H1 (cell line): ENCODE results near the gene GALR2. TPM values are rescaled to one million over a fixed set of nuclear protein-coding genes. Genes with fewer than 3 reads are reported as not detected.

Source experiments
- CTCF ChIA-PET: fragments of 300-600 bp; sonication (Branson Sonifier 250); formaldehyde crosslinking; loops from one replicate; lab custom pipeline; 2021; ENCODE audit not compliant: partially characterized antibody; lab: Charles Lee
- POLR2A ChIA-PET: fragments of 300-600 bp; sonication (Branson Sonifier 250); formaldehyde crosslinking; loops from one replicate; lab custom pipeline; 2021; ENCODE audit warnings: inconsistent platforms; ENCODE audit not compliant: partially characterized antibody; lab: Charles Lee
- DNase-seq, 2 experiments: peaks; one replicate each; pipeline versions ENCODE4 v3.0.0 to v3.0.0-alpha.2; 2010 to 2022; ENCODE audit warnings: low spot score in 2 of 2, low read depth in 1 of 2, mixed read lengths in 1 of 2
- FAIRE-seq: peaks from 2 replicates; lab custom pipeline; 2011; peaks lifted over from hg19 to GRCh38; lab: Jason Lieb, UNC
- H2AFZ ChIP-seq: 2 replicates; pipeline ENCODE4 v1.8.1; 2012; ENCODE audit warnings: low read length, inconsistent platforms
- H2AK5ac ChIP-seq: 2 replicates; pipeline ENCODE4 v1.6.1; 2013; ENCODE audit warnings: low read depth, low read length
- H2BK120ac ChIP-seq: replicated peaks from 2 replicates; pipeline ENCODE3; 2013; ENCODE audit warnings: low read depth, low read length, inconsistent platforms
- H2BK12ac ChIP-seq: 2 replicates; pipeline ENCODE4 v1.6.1; 2013; ENCODE audit warnings: low read depth, low read length
- H2BK15ac ChIP-seq: 2 replicates; pipeline ENCODE4 v1.6.1; 2013; ENCODE audit warnings: low read length
- H2BK20ac ChIP-seq: 2 replicates; pipeline ENCODE4 v1.6.1; 2013; ENCODE audit warnings: low read length
- H2BK5ac ChIP-seq: 2 replicates; pipeline ENCODE4 v1.6.1; 2013; ENCODE audit warnings: low read depth, low read length
- H3K14ac ChIP-seq: 2 replicates; pipeline ENCODE4 v1.6.1; 2013; ENCODE audit warnings: inconsistent platforms; ENCODE audit not compliant: insufficient read length
- H3K18ac ChIP-seq: 2 replicates; pipeline ENCODE4 v1.6.1; 2013; ENCODE audit warnings: low read length; ENCODE audit errors: extremely low read depth
- H3K23ac ChIP-seq: 2 replicates; pipeline ENCODE4 v1.6.1; 2013; ENCODE audit warnings: inconsistent platforms; ENCODE audit not compliant: insufficient read length
- H3K23me2 ChIP-seq: 2 replicates; pipeline ENCODE4 v1.6.1; 2013; ENCODE audit warnings: low read depth, low read length
- H3K27ac ChIP-seq: 2 replicates; pipeline ENCODE4 v1.6.1; 2011; ENCODE audit warnings: low read depth, low read length, inconsistent platforms
- H3K27me3 ChIP-seq, 4 experiments: replicated peaks in 1 of 4; 1 replicate in 1 of 4; 2 replicates in 3 of 4; pipeline versions ENCODE4 v1.6.1 to v1.8.1; 2011 to 2013; ENCODE audit warnings: low read length in 3 of 4, mild to moderate bottlenecking in 3 of 4, inconsistent platforms in 2 of 4, mixed read lengths in 2 of 4, moderate library complexity in 1 of 4; ENCODE audit not compliant: control insufficient read depth in 3 of 4, insufficient read depth in 3 of 4; ENCODE audit errors: extremely low read depth in 1 of 4
- H3K36me3 ChIP-seq, 4 experiments: 2 replicates each; pipeline versions ENCODE4 v1.6.1 to v1.8.1; 2011 to 2013; ENCODE audit warnings: mild to moderate bottlenecking in 4 of 4, low read length in 3 of 4, moderate library complexity in 2 of 4, control low read depth in 1 of 4, inconsistent platforms in 1 of 4; ENCODE audit not compliant: insufficient read depth in 4 of 4, control insufficient read depth in 2 of 4
- H3K4ac ChIP-seq: replicated peaks from 2 replicates; pipeline ENCODE3; 2013; ENCODE audit warnings: low read length, low read depth, mixed read lengths, inconsistent platforms; ENCODE audit not compliant: insufficient read length
- H3K4me1 ChIP-seq, 4 experiments: replicated peaks in 1 of 4; 1 replicate in 1 of 4; 2 replicates in 3 of 4; pipeline versions ENCODE4 v1.6.1 to v1.8.1; 2011 to 2013; ENCODE audit warnings: low read length in 3 of 4, inconsistent platforms in 2 of 4, mixed read lengths in 1 of 4; ENCODE audit not compliant: insufficient read depth in 4 of 4, control insufficient read depth in 3 of 4
- H3K4me2 ChIP-seq, 2 experiments: 2 replicates each; pipeline versions ENCODE4 v1.6.1 to v1.8.1; 2011 to 2013; ENCODE audit warnings: low read depth in 2 of 2, low read length in 2 of 2, control low read depth in 1 of 2, inconsistent platforms in 1 of 2, mild to moderate bottlenecking in 1 of 2; ENCODE audit not compliant: insufficient read depth in 1 of 2
- H3K4me3 ChIP-seq, 4 experiments: fragments of 200-600, 300-600 bp in 1 of 4; sonication (generic), shearing (Covaris generic), sonication (Bioruptor Twin) in 1 of 4; 2 replicates each; pipeline versions ENCODE4 v1.5.1 to v1.8.1; 2011 to 2016; ENCODE audit warnings: low read length in 4 of 4, low read depth in 3 of 4, control low read depth in 2 of 4, inconsistent platforms in 2 of 4, mild to moderate bottlenecking in 2 of 4, mixed read lengths in 1 of 4, moderate library complexity in 1 of 4; ENCODE audit not compliant: insufficient read depth in 2 of 4; ENCODE audit errors: extremely low read depth in 1 of 4
- H3K56ac ChIP-seq: replicated peaks from 2 replicates; pipeline ENCODE3; 2013; ENCODE audit warnings: low read depth, mild to moderate bottlenecking, mixed read lengths, low read length, inconsistent platforms; ENCODE audit not compliant: insufficient read length
- H3K79me1 ChIP-seq: 2 replicates; pipeline ENCODE4 v1.6.1; 2013; ENCODE audit warnings: low read depth, low read length, control low read depth
- H3K79me2 ChIP-seq, 2 experiments: 2 replicates each; pipeline versions ENCODE4 v1.6.1 to v1.8.1; 2012 to 2013; ENCODE audit warnings: low read length in 2 of 2, mild to moderate bottlenecking in 2 of 2, inconsistent platforms in 1 of 2; ENCODE audit not compliant: insufficient read depth in 2 of 2, control insufficient read depth in 1 of 2
- H3K9ac ChIP-seq, 4 experiments: replicated peaks in 1 of 4; 1 replicate in 1 of 4; 2 replicates in 3 of 4; pipeline versions ENCODE4 v1.6.1 to v1.8.1; 2011 to 2013; ENCODE audit warnings: low read depth in 3 of 4, low read length in 3 of 4, control low read depth in 2 of 4, mild to moderate bottlenecking in 2 of 4, moderate library complexity in 2 of 4, inconsistent platforms in 1 of 4; ENCODE audit errors: extremely low read depth in 1 of 4
- H3K9me3 ChIP-seq, 2 experiments: 2 replicates each; pipeline versions ENCODE4 v1.6.1 to v1.8.1; 2012 to 2013; ENCODE audit warnings: mild to moderate bottlenecking in 2 of 2, moderate library complexity in 2 of 2, control low read depth in 1 of 2, inconsistent platforms in 1 of 2, low read depth in 1 of 2, low read length in 1 of 2, mixed read lengths in 1 of 2; ENCODE audit not compliant: insufficient read depth in 2 of 2
- H4K20me1 ChIP-seq, 2 experiments: replicated peaks in 1 of 2; 2 replicates each; pipeline versions ENCODE3 to v1.8.1; 2011 to 2013; ENCODE audit warnings: inconsistent platforms in 2 of 2, low read length in 2 of 2, mild to moderate bottlenecking in 1 of 2; ENCODE audit not compliant: insufficient read depth in 2 of 2, control insufficient read depth in 1 of 2
- H4K5ac ChIP-seq: 2 replicates; pipeline ENCODE4 v1.6.1; 2013; ENCODE audit warnings: low read length, low read depth, mixed read lengths, inconsistent platforms; ENCODE audit not compliant: insufficient read length
- H4K8ac ChIP-seq: 2 replicates; pipeline ENCODE4 v1.8.0; 2013; ENCODE audit warnings: mild to moderate bottlenecking, moderate library complexity, low read length, inconsistent platforms; ENCODE audit not compliant: insufficient read depth; ENCODE audit errors: extremely low read depth
- H4K91ac ChIP-seq: replicated peaks from 2 replicates; pipeline ENCODE3; 2013; ENCODE audit warnings: low read length, mixed read lengths, inconsistent platforms; ENCODE audit not compliant: insufficient read length
- BACH1 ChIP-seq: IDR thresholded peaks from 2 replicates; pipeline ENCODE4 v1.6.1; 2012; ENCODE audit warnings: low read length, improper control_type of control experiment
- CREB1 ChIP-seq: IDR thresholded peaks from 2 replicates; pipeline ENCODE4 v1.6.1; 2012; ENCODE audit warnings: inconsistent platforms
- EZH2 ChIP-seq: fragments of 200-600 bp; sonication (generic); IDR thresholded peaks from 2 replicates; pipeline ENCODE4 v1.7.1; 2012; ENCODE audit warnings: low read depth, mild to moderate bottlenecking, moderate library complexity, low read length, inconsistent platforms; ENCODE audit not compliant: severe bottlenecking
- KDM5A ChIP-seq: fragments of 200-600 bp; IDR thresholded peaks from 2 replicates; pipeline ENCODE4 v1.7.1; 2012; ENCODE audit warnings: mild to moderate bottlenecking, low read length, inconsistent platforms, mixed read lengths
- NRF1 ChIP-seq: IDR thresholded peaks from 2 replicates; pipeline ENCODE4 v1.6.1; 2011; ENCODE audit warnings: mild to moderate bottlenecking, low read depth, low read length, improper control_type of control experiment
- POLR2A ChIP-seq, 2 experiments: IDR thresholded peaks; 1 replicate in 1 of 2; 2 replicates in 1 of 2; pipeline ENCODE4 v1.6.1; 2011; ENCODE audit warnings: low read depth in 2 of 2, low read length in 2 of 2, mild to moderate bottlenecking in 2 of 2; ENCODE audit errors: control extremely low read depth in 1 of 2
- POLR2AphosphoS5 ChIP-seq: IDR thresholded peaks from 2 replicates; pipeline ENCODE4 v1.6.1; 2011; ENCODE audit warnings: low read depth, low read length
- TEAD4 ChIP-seq: IDR thresholded peaks from 2 replicates; pipeline ENCODE4 v1.6.1; 2012; ENCODE audit warnings: low read depth, low read length, inconsistent platforms, mixed read lengths
- ZNF274 ChIP-seq: IDR thresholded peaks from 2 replicates; pipeline ENCODE4 v1.7.0; 2012; ENCODE audit warnings: low read length, borderline replicate concordance; ENCODE audit errors: extremely low read depth
- WGBS, 2 experiments: shearing (Covaris generic) in 1 of 2; methylation state at CpG; one replicate each; pipeline versions ENCODE4 v1.1.6 to v1.1.7; 2013 to 2015; ENCODE audit warnings: low lambda C conversion rate in 2 of 2, mixed read lengths in 2 of 2, inconsistent platforms in 1 of 2, low coverage in 1 of 2, missing lambda C conversion rate in 1 of 2; ENCODE audit not compliant: insufficient replicate concordance in 2 of 2, insufficient coverage in 1 of 2, insufficient read length in 1 of 2; ENCODE audit errors: extremely low coverage in 1 of 2, missing lambda C conversion rate in 1 of 2; 5-methylcytosine and 5-hydroxymethylcytosine counted together
- polyA plus RNA-seq, 7 experiments: library from polyadenylated mRNA; depleted of rRNA in 3 of 7; stranded (reverse) in 5 of 7; unstranded in 2 of 7; fragments of >200 nt in 5 of 7; fragments of 200-250 nt in 2 of 7; gene quantifications; 1 replicate in 5 of 7; 2 replicates in 1 of 7; 4 replicates in 1 of 7; pipeline versions ENCODE4 v1.2.1 to v1.2.3, GENCODE V29; 2011 to 2013; ENCODE audit warnings: missing spikeins in 2 of 7, mixed read lengths in 2 of 7
- total RNA-seq: library from RNA; stranded (reverse); fragmentation: NEBNext Ultra II Directional; extraction: Animal tissue kit (Norgen Biotek cat#: 25700); gene quantifications from 2 replicates; pipeline ENCODE4 v1.2.1, GENCODE V29; 2021

The GALR2 gene
- total and polyA plus RNA-seq, 2 of the 8 experiments (the other 6 are each of a cell fraction or from before 2014, with no cell fraction given) = 0.86 to 2.2 TPM

DNA sequence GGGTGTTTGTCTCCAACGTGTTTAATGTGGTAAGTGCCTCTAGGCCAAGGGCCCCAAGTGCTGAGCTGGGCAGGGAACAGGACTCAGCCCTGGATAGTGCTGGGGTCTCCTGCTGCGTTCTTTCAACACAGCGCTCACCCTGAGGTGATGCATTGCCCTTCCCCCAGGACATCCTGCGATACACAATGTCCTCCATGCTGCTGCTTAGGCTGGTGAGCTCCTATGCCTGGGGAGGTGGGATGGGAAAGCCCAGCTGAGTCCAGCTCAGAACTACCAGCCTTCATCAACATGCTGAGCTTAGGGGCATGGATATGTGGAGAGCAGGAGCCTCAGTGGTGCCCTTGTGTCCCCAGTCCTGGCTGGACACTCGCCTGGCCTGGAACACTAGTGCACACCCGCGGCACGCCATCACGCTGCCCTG lies 5.0 kb downstream of the GALR2 start:
- H3K79me2 ChIP-seq = no peaks in the 10 kb centered on the region
- H4K20me1 ChIP-seq = peaks cover 2 to 15% of the 10 kb centered on the region in 2 experiments
- 0 out of 2 replicates have a peak overlapping the region, but pooled peaks have one; percentile 10 for H2BK5ac ChIP-seq
- no peak overlapping the region for H2BK20ac ChIP-seq
- POLR2A ChIA-PET = interaction anchor here (0.7 to 4.0 kb wide), 25 partner anchors 9 to 200 kb away, joined by 3 to 28 read pairs (median 5); partner anchors contain the start of genes EXOC7, FBF1, MRPL38 and TRIM47
- TF ChIP-seq NRF1 = no peak
- no peak for TF ChIP-seq CREB1
- TF ChIP-seq KDM5A = no peak
- TF ChIP-seq BACH1 = no peak
- TF ChIP-seq ZNF274 = no peak
- no peak for TF ChIP-seq TEAD4
- TF ChIP-seq POLR2AphosphoS5 = peak; percentile 38; the same call in 1 of the 2 replicates
- peak in 1 of 2 experiments; percentile 38; a peak in 1 of 3 replicates for TF ChIP-seq POLR2A (IDR thresholded peaks at IDR 0.05; ENCODE audit: control extremely low read depth in 1 of 2, low read depth in 2 of 2, low read length in 2 of 2)
- TF ChIP-seq EZH2 = peak; percentile 6
- H4K91ac ChIP-seq = no peak overlapping the region
- H3K36me3 ChIP-seq = peaks cover 4 to 13% (median 10%) of the 10 kb centered on the region in 4 experiments; a peak in 7 of 8 replicates
- no peak overlapping the region for H3K9ac ChIP-seq
- no peak overlapping the region for H3K27ac ChIP-seq
- peak overlapping the region; percentile 76 to 80 for H3K4me2 ChIP-seq
- peaks cover 43 to 56% (median 53%) of the 10 kb centered on the region in 4 experiments for H3K27me3 ChIP-seq
- H3K9me3 ChIP-seq = no peaks in the 10 kb centered on the region
- DNase-seq = no peak
- peak overlapping the region; percentile 55; the same call in 1 of the 2 replicates for H3K18ac ChIP-seq
- H4K8ac ChIP-seq = peak overlapping the region; percentile 23
- FAIRE-seq = no peak
- H3K56ac ChIP-seq = no peak overlapping the region
- H2BK15ac ChIP-seq = peak overlapping the region; percentile 65; the same call in 1 of the 2 replicates
- peak overlapping the region; percentile 50 for H3K4ac ChIP-seq
- H2BK120ac ChIP-seq = no peak overlapping the region
- H4K5ac ChIP-seq = no peak overlapping the region
- no peaks in the 10 kb centered on the region for H3K79me1 ChIP-seq
- H3K4me3 ChIP-seq = peak overlapping the region in 3 of 4 experiments; percentile 15 to 51 (median 34); a peak in 4 of 8 replicates
- peaks cover 16% of the 10 kb centered on the region; the same call in 1 of the 2 replicates for H3K23me2 ChIP-seq
- WGBS, 2 experiments = 75% methylated on average over 9 of the region's 9 CpGs; no CpG with 5 or more reads in 1 of the 2 experiments
- no peak overlapping the region for H2AFZ ChIP-seq
- peak overlapping the region; percentile 55; the same call in 1 of the 2 replicates for H2BK12ac ChIP-seq
- H3K23ac ChIP-seq = no peak overlapping the region
- H2AK5ac ChIP-seq = peak overlapping the region; percentile 7; the same call in 1 of the 2 replicates
- peaks cover 0 to 44% (median 38%) of the 10 kb centered on the region in 4 experiments; a peak in 6 of 7 replicates for H3K4me1 ChIP-seq
- CTCF ChIA-PET = interaction anchor here (0.8 to 7.6 kb wide), 18 partner anchors 9 to 582 kb away, joined by 3 to 36 read pairs (median 4); no protein-coding TSS in a partner anchor
- no peak overlapping the region for H3K14ac ChIP-seq
